DMS153 (cell line): Measurements from ENCODE around the gene WDFY4.

ENCODE experiments used
- DNase-seq: peaks from one replicate; lab custom pipeline; 2025; lab: John Stamatoyannopoulos, UW

The WDFY4 gene

DNA sequence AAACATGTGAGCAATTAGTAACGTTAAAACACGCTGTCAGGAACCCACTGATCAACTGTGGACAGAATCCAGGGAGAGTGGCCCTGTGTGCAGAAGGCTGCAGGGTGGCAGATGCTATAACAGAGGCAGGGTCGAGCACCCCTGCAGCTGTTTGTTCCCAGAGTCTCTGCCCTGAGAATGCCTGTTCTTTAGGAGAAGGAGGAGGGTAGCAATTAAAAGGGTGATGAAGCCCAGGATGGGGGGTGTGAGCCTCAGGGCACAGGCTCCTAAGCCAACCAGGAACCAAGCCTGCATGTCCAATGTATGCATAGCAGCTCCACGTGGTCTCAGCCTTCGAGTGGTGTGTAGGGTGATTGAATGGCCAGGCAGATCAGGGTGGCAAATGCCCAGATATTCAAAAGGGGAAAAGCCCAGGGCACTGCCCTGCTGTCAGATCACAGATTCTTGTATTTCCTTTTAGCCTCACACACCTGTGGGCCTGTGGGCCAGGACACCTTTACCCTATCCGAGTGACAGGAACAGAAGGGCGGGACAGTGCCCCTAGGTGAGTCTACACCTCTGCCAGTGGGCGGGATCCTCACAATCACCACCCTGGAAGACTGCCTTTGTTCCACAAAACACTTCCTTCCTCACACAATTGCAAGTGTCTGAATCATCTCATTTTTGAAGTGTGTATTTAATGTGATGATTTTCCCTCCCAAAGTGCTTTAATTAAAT is 7.3 kb downstream of the WDFY4 start:
- peak; percentile 22 for DNase-seq

DNA sequence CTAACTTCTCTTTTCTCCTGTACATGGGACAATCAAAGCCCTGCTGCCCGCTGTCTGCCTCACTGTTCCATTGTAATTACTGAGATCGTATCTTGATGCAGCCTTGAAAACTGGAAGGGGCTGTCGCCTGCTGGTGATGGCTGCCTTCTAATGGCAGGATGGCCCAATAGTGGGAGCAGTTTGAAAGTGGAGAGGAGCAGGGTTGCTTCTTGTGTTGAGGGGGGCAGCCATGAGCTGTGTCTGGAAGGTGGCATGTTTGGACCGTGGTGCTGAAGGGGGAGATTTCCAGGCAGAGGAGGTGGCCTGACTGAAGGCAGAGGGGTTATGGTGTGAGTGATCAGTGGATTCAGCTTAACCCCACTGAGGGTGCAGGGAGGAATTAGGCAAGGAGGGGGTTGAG is 8.1 kb downstream of the WDFY4 start:
- DNase-seq = no peak

GRCh38 chr10:48693206-48693605 is 8.5 kb downstream of the WDFY4 start:
- DNase-seq = no peak

DNA sequence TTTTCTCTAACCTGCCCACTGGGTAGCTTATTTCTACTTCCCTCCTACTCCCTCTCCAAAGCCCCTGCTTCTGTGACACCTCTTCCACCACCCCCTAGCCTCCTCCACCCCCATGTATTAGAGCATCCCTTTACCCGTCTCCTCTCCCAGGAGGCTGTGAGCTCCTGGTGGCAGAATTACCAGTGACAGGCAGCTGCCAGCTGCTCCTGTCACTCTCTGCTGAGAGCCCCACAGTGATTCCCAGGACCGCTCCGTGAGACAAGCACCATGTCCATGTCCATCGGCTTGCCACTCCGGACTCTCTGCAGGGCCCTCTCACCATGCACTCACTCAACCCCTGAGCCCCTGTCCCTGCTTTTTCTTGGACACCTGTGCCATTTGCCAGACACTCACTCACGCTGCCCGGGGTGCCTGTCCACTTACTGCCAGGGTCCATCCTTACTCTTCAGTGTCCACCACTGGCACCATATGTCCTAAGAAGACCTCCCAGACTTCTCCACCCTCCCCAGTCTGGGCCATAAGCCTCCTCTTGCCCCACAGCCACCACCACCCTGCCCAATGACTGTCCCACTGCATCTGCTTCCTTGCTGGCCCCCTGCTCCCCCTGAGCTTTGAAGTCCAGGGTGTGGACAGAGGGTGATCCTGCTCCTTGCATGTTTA is 9.8 kb downstream of the WDFY4 start:
- DNase-seq = no peak

DNA sequence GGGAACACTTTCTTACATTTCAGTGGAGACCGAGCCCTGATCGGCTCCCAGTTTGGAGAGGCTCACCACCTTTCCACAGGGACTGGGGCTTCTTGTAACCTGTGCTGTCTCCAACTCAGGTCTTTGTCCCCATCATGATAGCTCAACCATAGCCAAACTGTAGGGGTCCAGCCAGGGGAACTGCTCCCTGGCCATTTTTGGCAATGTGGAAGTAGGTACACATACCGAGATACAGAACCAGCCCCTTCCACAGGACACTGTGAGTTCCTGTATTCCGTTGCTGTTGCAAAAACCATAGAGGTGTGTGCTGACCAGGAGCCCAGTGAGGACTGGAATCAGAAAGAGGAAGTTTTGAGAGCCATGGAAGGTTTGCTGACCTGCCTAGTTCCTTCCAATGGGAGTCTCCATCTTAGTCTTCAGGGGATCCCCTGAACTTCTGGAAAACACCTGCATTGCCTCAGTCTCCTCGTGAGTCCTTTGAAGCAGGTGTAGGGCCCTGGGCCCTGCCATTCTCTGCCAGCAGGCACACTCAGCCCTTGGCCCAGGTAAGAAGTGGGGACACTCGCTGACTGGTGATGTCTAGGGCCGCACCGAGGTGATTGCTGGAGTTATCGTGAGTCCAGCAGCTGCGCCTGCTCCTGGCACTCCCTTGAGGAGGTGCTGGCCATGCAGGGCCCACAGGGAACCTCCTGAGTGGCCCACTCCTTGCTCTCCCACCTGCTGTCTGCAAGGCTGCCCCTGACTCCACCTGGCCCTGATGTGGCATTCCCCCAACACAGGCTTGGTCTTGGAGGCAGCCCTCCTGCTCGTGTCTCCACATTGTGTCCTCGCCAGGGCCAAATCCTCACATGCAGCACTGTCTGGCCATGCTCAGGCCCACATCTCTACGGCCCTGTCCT is 11.2 kb downstream of the WDFY4 start:
- no peak for DNase-seq

- no peak for DNase-seq
Observed at GRCh38 chr10:48696535-48696873, 11.8 kb downstream of the WDFY4 start.

- no peak for DNase-seq
Observed at GRCh38 chr10:48697091-48697490, 12.4 kb downstream of the WDFY4 start.

GRCh38 chr10:48697821-48698764 is 13.4 kb downstream of the WDFY4 start:
- no peak for DNase-seq

DNA sequence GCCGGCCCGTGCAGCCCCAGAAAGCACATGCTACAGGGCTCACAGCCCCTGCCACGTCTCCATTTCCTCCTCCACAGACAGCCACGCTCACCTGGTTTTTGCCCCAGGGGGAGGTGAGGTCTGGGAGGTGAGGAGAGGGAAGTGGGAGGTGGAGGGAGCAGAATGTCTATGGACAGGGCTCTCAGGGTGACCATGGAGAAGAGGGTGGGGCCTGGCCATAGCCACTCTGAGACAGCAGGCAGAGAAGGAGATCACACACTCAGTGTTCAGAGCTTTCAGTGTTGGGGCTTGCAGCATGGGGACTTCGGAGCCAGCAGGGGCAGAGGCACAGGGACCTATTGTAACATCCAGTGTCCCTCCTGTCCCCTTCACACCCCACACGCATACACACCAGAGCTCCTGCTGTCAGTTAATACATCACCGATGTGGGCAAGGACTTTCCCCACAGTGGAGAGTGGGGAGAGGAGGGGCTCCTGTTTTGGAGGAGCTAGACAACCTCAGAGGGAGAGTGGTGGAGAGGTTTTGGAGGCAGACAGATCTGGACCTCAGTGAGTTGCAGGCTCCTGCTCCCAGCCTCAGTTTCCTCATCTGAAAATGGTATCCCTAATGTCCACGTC is 14.4 kb downstream of the WDFY4 start:
- no peak for DNase-seq

DNA sequence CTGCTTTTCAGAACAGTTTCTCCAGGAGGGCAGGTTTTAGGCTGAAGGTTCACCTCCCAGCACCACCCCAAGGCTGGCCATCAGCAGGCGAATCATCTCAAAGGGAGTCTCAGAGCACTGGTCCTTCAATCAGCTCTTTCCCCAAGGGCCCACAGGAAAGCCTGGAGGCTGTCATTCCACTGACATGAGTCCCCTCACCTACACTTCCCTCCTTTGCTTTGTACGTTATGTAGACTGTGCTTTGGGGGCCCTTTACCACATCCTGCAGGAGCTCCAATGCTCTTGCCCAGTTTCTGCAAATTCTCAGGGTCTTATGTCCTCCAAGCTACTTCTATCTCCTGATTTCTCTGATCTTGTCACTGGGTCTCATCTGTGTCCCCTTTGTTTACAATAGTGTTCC is 15.4 kb downstream of the WDFY4 start:
- no peak for DNase-seq

- peak; percentile 55 for DNase-seq
Observed at GRCh38 chr10:48700493-48700892, 15.8 kb downstream of the WDFY4 start.

GRCh38 chr10:48701139-48701901 is 16.6 kb downstream of the WDFY4 start:
- no peak for DNase-seq

DNA sequence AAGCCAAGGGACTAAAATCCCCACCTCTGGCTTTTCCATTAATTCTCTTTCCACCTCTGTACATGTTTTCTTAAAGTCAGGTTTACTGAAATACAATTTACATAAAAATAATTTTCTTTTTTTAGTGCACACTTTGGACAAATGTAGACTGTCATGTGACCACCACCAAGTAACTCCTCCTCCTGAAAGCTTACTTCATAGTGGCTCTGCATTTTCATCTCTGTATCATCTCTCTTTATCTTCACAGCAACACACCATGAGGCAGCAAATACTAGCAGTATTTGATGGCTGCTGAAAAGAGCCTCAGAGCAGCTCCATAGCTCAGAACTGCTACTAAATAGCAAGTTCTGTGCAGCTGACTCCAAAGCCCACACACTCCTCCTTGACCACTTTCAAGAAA is 17.3 kb downstream of the WDFY4 start:
- no peak for DNase-seq

- DNase-seq = no peak
Observed at GRCh38 chr10:48703531-48704122, 19.0 kb downstream of the WDFY4 start.

DNA sequence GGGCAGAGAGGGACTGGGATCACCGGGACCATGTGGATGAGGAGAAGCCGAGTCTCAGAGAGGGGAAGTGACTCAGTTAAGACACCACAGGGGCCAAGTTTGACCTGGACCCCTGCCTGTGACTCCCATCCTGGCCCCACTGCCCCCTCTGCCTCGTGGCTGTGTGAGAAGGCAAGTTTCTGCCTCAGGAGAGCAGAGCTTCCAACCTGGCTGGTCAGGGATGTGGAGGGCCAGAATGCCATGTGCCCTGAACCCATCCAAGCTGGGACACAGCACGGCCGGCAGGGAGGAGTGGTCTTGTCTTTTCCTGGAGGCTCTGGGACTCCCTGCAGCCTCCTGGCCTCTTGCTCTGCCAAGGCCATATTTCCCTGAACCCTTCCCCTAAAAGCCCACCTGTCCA is 19.5 kb downstream of the WDFY4 start:
- no peak for DNase-seq

DNA sequence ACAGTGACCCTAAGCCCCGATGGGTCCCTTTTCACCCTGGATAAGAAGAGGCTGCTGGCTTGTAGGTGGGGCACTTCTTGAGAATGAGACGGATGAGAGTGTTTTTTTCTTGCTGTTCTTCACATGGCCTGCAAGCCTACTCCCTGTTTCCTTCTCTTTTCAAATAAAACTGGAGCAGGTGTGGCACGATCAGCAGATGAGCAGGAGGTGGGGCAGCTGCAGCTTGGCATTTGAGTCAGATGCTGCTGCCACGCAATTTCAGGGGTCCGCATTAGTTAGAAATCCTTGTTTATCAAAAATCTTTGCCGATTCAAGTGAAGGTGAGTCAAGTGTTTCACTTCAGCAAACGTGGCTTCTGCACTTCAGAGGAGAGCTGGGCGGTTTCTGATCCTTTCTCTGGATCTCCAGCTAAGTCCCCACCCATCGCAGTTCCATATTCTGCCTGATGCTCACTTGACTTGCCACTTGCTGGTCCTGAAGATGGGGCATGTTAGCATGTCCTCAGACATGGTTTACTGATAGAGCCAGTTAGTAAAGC is 20.8 kb downstream of the WDFY4 start:
- DNase-seq = no peak

DNA sequence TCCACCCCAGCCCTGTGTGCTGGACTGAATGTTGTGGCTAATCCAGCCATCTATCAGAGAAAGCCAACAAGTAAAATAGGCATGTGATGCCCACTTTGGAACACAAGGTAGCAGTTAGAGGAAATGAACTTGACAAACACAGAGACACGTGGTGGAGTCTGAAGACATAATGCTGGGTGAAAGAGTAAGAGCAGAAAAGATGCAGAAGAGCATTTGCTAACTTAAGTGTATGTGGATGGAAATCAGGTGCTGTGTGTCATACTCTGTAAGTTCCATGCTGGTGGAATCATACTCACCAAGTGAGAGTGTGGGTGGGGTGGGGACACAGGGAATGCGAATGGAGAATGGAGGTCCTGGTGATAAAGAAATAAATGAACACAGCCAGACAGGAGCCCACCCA is 22.8 kb downstream of the WDFY4 start:
- no peak for DNase-seq

DNA sequence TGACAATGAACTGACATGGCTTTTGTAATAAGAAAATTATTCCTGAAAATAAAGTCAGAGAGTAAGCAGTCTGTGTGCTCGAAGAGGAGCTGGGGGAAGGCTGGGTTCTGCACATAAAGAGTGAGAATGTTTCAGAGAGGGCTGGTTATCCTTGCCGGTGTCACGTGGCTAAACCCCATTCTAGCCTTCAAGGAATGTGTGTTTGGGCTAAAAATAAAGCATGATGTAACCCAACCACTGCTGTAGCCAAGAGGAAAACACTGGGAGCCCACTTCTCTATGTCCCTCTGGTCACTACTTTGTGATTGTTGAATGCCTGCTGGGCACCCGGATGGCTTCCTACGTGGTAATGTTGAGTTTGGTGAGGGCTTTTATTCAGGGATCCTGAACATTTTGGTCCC is 23.5 kb downstream of the WDFY4 start:
- DNase-seq = no peak

DNA sequence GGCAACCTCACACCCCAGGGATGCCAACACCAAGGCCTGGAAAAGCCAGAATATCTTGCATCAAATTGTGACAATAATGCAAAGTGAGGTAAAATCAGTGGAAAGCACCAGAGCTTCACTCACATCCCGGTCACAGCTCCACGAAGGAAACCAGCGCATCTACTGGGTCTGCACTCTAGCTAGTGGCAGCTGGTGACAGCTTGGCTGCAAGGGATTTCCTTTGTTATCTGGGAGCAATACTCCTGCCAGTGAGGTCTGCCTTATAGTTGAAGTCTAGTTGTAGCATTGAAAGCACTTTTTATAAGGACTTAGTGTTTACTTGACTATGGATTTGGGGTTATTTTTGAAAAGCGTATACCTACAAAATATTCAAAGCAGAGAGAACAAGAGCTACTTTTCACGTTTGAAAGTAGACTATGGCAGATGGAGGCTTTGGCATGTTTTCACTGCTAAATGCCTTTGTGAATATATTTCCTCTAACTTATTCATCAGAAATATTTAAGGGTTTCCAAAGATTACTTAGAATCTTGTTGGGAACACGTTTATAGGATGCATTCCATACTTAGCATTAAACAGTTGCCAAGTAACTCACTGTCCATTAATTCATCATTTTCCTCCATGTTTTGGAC is 26.1 kb downstream of the WDFY4 start:
- DNase-seq = no peak

DNA sequence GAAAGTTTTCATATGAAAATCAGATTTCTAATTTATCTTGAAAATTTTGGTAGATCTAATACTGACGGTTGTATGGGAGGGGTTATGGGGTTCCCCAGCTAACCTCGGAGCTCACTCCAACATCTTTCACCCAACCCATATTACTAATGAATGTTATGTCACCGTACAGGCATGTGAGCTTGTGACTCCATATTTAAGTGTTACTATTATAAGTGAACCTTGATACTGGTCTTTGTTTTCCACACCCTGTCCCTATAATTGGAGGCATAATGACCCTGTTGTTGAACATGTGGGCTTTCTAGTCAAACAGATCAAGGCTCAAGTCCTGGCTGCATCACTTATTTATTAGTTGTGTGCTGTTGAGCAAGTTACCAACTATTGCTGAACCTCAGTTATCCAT is 27.2 kb downstream of the WDFY4 start:
- no peak for DNase-seq
